H1 (cell line): ENCODE measurements around the gene DDX5. TPM values are rescaled to one million over a fixed set of nuclear protein-coding genes. Genes with fewer than 3 reads are reported as not detected.

Experiments
- CTCF ChIA-PET: fragments of 300-600 bp; sonication (Branson Sonifier 250); formaldehyde crosslinking; loops from one replicate; lab custom pipeline; 2021; ENCODE audit not compliant: partially characterized antibody; lab: Charles Lee
- POLR2A ChIA-PET: fragments of 300-600 bp; sonication (Branson Sonifier 250); formaldehyde crosslinking; loops from one replicate; lab custom pipeline; 2021; ENCODE audit warnings: inconsistent platforms; ENCODE audit not compliant: partially characterized antibody; lab: Charles Lee
- DNase-seq, 2 experiments: peaks; one replicate each; pipeline versions ENCODE4 v3.0.0 to v3.0.0-alpha.2; 2010 to 2022; ENCODE audit warnings: low spot score in 2 of 2, low read depth in 1 of 2, mixed read lengths in 1 of 2
- FAIRE-seq: peaks from 2 replicates; lab custom pipeline; 2011; peaks lifted over from hg19 to GRCh38; lab: Jason Lieb, UNC
- H2AFZ ChIP-seq: 2 replicates; pipeline ENCODE4 v1.8.1; 2012; ENCODE audit warnings: low read length, inconsistent platforms
- H2AK5ac ChIP-seq: 2 replicates; pipeline ENCODE4 v1.6.1; 2013; ENCODE audit warnings: low read depth, low read length
- H2BK120ac ChIP-seq: replicated peaks from 2 replicates; pipeline ENCODE3; 2013; ENCODE audit warnings: low read depth, low read length, inconsistent platforms
- H2BK12ac ChIP-seq: 2 replicates; pipeline ENCODE4 v1.6.1; 2013; ENCODE audit warnings: low read depth, low read length
- H2BK15ac ChIP-seq: 2 replicates; pipeline ENCODE4 v1.6.1; 2013; ENCODE audit warnings: low read length
- H2BK20ac ChIP-seq: 2 replicates; pipeline ENCODE4 v1.6.1; 2013; ENCODE audit warnings: low read length
- H2BK5ac ChIP-seq: 2 replicates; pipeline ENCODE4 v1.6.1; 2013; ENCODE audit warnings: low read depth, low read length
- H3K14ac ChIP-seq: 2 replicates; pipeline ENCODE4 v1.6.1; 2013; ENCODE audit warnings: inconsistent platforms; ENCODE audit not compliant: insufficient read length
- H3K18ac ChIP-seq: 2 replicates; pipeline ENCODE4 v1.6.1; 2013; ENCODE audit warnings: low read length; ENCODE audit errors: extremely low read depth
- H3K23ac ChIP-seq: 2 replicates; pipeline ENCODE4 v1.6.1; 2013; ENCODE audit warnings: inconsistent platforms; ENCODE audit not compliant: insufficient read length
- H3K23me2 ChIP-seq: 2 replicates; pipeline ENCODE4 v1.6.1; 2013; ENCODE audit warnings: low read depth, low read length
- H3K27ac ChIP-seq: 2 replicates; pipeline ENCODE4 v1.6.1; 2011; ENCODE audit warnings: low read depth, low read length, inconsistent platforms
- H3K27me3 ChIP-seq, 4 experiments: replicated peaks in 1 of 4; 1 replicate in 1 of 4; 2 replicates in 3 of 4; pipeline versions ENCODE4 v1.6.1 to v1.8.1; 2011 to 2013; ENCODE audit warnings: low read length in 3 of 4, mild to moderate bottlenecking in 3 of 4, inconsistent platforms in 2 of 4, mixed read lengths in 2 of 4, moderate library complexity in 1 of 4; ENCODE audit not compliant: control insufficient read depth in 3 of 4, insufficient read depth in 3 of 4; ENCODE audit errors: extremely low read depth in 1 of 4
- H3K36me3 ChIP-seq, 4 experiments: 2 replicates each; pipeline versions ENCODE4 v1.6.1 to v1.8.1; 2011 to 2013; ENCODE audit warnings: mild to moderate bottlenecking in 4 of 4, low read length in 3 of 4, moderate library complexity in 2 of 4, control low read depth in 1 of 4, inconsistent platforms in 1 of 4; ENCODE audit not compliant: insufficient read depth in 4 of 4, control insufficient read depth in 2 of 4
- H3K4ac ChIP-seq: replicated peaks from 2 replicates; pipeline ENCODE3; 2013; ENCODE audit warnings: low read length, low read depth, mixed read lengths, inconsistent platforms; ENCODE audit not compliant: insufficient read length
- H3K4me1 ChIP-seq, 4 experiments: replicated peaks in 1 of 4; 1 replicate in 1 of 4; 2 replicates in 3 of 4; pipeline versions ENCODE4 v1.6.1 to v1.8.1; 2011 to 2013; ENCODE audit warnings: low read length in 3 of 4, inconsistent platforms in 2 of 4, mixed read lengths in 1 of 4; ENCODE audit not compliant: insufficient read depth in 4 of 4, control insufficient read depth in 3 of 4
- H3K4me2 ChIP-seq, 2 experiments: 2 replicates each; pipeline versions ENCODE4 v1.6.1 to v1.8.1; 2011 to 2013; ENCODE audit warnings: low read depth in 2 of 2, low read length in 2 of 2, control low read depth in 1 of 2, inconsistent platforms in 1 of 2, mild to moderate bottlenecking in 1 of 2; ENCODE audit not compliant: insufficient read depth in 1 of 2
- H3K4me3 ChIP-seq, 4 experiments: fragments of 200-600, 300-600 bp in 1 of 4; sonication (generic), shearing (Covaris generic), sonication (Bioruptor Twin) in 1 of 4; 2 replicates each; pipeline versions ENCODE4 v1.5.1 to v1.8.1; 2011 to 2016; ENCODE audit warnings: low read length in 4 of 4, low read depth in 3 of 4, control low read depth in 2 of 4, inconsistent platforms in 2 of 4, mild to moderate bottlenecking in 2 of 4, mixed read lengths in 1 of 4, moderate library complexity in 1 of 4; ENCODE audit not compliant: insufficient read depth in 2 of 4; ENCODE audit errors: extremely low read depth in 1 of 4
- H3K56ac ChIP-seq: replicated peaks from 2 replicates; pipeline ENCODE3; 2013; ENCODE audit warnings: low read depth, mild to moderate bottlenecking, mixed read lengths, low read length, inconsistent platforms; ENCODE audit not compliant: insufficient read length
- H3K79me1 ChIP-seq: 2 replicates; pipeline ENCODE4 v1.6.1; 2013; ENCODE audit warnings: low read depth, low read length, control low read depth
- H3K79me2 ChIP-seq, 2 experiments: 2 replicates each; pipeline versions ENCODE4 v1.6.1 to v1.8.1; 2012 to 2013; ENCODE audit warnings: low read length in 2 of 2, mild to moderate bottlenecking in 2 of 2, inconsistent platforms in 1 of 2; ENCODE audit not compliant: insufficient read depth in 2 of 2, control insufficient read depth in 1 of 2
- H3K9ac ChIP-seq, 4 experiments: replicated peaks in 1 of 4; 1 replicate in 1 of 4; 2 replicates in 3 of 4; pipeline versions ENCODE4 v1.6.1 to v1.8.1; 2011 to 2013; ENCODE audit warnings: low read depth in 3 of 4, low read length in 3 of 4, control low read depth in 2 of 4, mild to moderate bottlenecking in 2 of 4, moderate library complexity in 2 of 4, inconsistent platforms in 1 of 4; ENCODE audit errors: extremely low read depth in 1 of 4
- H3K9me3 ChIP-seq, 2 experiments: 2 replicates each; pipeline versions ENCODE4 v1.6.1 to v1.8.1; 2012 to 2013; ENCODE audit warnings: mild to moderate bottlenecking in 2 of 2, moderate library complexity in 2 of 2, control low read depth in 1 of 2, inconsistent platforms in 1 of 2, low read depth in 1 of 2, low read length in 1 of 2, mixed read lengths in 1 of 2; ENCODE audit not compliant: insufficient read depth in 2 of 2
- H4K20me1 ChIP-seq, 2 experiments: replicated peaks in 1 of 2; 2 replicates each; pipeline versions ENCODE3 to v1.8.1; 2011 to 2013; ENCODE audit warnings: inconsistent platforms in 2 of 2, low read length in 2 of 2, mild to moderate bottlenecking in 1 of 2; ENCODE audit not compliant: insufficient read depth in 2 of 2, control insufficient read depth in 1 of 2
- H4K5ac ChIP-seq: 2 replicates; pipeline ENCODE4 v1.6.1; 2013; ENCODE audit warnings: low read length, low read depth, mixed read lengths, inconsistent platforms; ENCODE audit not compliant: insufficient read length
- H4K8ac ChIP-seq: 2 replicates; pipeline ENCODE4 v1.8.0; 2013; ENCODE audit warnings: mild to moderate bottlenecking, moderate library complexity, low read length, inconsistent platforms; ENCODE audit not compliant: insufficient read depth; ENCODE audit errors: extremely low read depth
- H4K91ac ChIP-seq: replicated peaks from 2 replicates; pipeline ENCODE3; 2013; ENCODE audit warnings: low read length, mixed read lengths, inconsistent platforms; ENCODE audit not compliant: insufficient read length
- CHD1 ChIP-seq: IDR thresholded peaks from 2 replicates; pipeline ENCODE4 v1.6.1; 2012; ENCODE audit warnings: low read depth, low read length, improper control_type of control experiment
- KDM4A ChIP-seq: IDR thresholded peaks from one replicate; pipeline ENCODE4 v1.7.1; 2012; ENCODE audit warnings: low read depth, mild to moderate bottlenecking, moderate library complexity, low read length, inconsistent platforms; ENCODE audit not compliant: severe bottlenecking
- KDM5A ChIP-seq: fragments of 200-600 bp; IDR thresholded peaks from 2 replicates; pipeline ENCODE4 v1.7.1; 2012; ENCODE audit warnings: mild to moderate bottlenecking, low read length, inconsistent platforms, mixed read lengths
- RBBP5 ChIP-seq: IDR thresholded peaks from 2 replicates; pipeline ENCODE4 v1.7.1; 2012; ENCODE audit warnings: low read depth, mild to moderate bottlenecking, inconsistent platforms, low read length, moderate library complexity, borderline replicate concordance
- TEAD4 ChIP-seq: IDR thresholded peaks from 2 replicates; pipeline ENCODE4 v1.6.1; 2012; ENCODE audit warnings: low read depth, low read length, inconsistent platforms, mixed read lengths
- WGBS, 2 experiments: shearing (Covaris generic) in 1 of 2; methylation state at CpG; one replicate each; pipeline versions ENCODE4 v1.1.6 to v1.1.7; 2013 to 2015; ENCODE audit warnings: low lambda C conversion rate in 2 of 2, mixed read lengths in 2 of 2, inconsistent platforms in 1 of 2, low coverage in 1 of 2, missing lambda C conversion rate in 1 of 2; ENCODE audit not compliant: insufficient replicate concordance in 2 of 2, insufficient coverage in 1 of 2, insufficient read length in 1 of 2; ENCODE audit errors: extremely low coverage in 1 of 2, missing lambda C conversion rate in 1 of 2; 5-methylcytosine and 5-hydroxymethylcytosine counted together
- polyA plus RNA-seq, 7 experiments: library from polyadenylated mRNA; depleted of rRNA in 3 of 7; stranded (reverse) in 5 of 7; unstranded in 2 of 7; fragments of >200 nt in 5 of 7; fragments of 200-250 nt in 2 of 7; gene quantifications; 1 replicate in 5 of 7; 2 replicates in 1 of 7; 4 replicates in 1 of 7; pipeline versions ENCODE4 v1.2.1 to v1.2.3, GENCODE V29; 2011 to 2013; ENCODE audit warnings: missing spikeins in 2 of 7, mixed read lengths in 2 of 7
- total RNA-seq: library from RNA; stranded (reverse); fragmentation: NEBNext Ultra II Directional; extraction: Animal tissue kit (Norgen Biotek cat#: 25700); gene quantifications from 2 replicates; pipeline ENCODE4 v1.2.1, GENCODE V29; 2021

Gene DDX5
- total and polyA plus RNA-seq, 2 of the 8 experiments (the other 6 are each of a cell fraction or from before 2014, with no cell fraction given): 572 to 591 TPM

DNA sequence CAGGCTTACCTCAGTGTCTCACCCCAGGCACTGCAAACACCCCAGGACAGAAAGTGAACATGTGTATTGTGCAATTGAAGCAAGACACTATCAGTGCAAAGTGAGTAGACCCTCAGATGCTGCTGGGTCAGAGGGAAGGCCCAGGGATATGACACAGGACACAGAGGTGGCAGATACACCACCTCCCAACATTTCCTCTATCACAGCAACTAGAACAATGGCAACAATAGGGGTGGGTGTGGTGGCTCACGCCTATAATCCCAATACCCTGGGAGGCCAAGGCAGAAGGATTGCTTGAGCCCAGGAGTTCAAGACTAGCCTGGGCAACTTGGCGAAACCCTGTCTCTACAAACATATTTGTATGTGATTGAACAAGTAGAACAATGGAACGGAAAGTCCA, 34.6 kb downstream of the DDX5 start:
- Histone ChIP-seq H3K4me1 (peaks cover 0 to 5% (median 0%) of the 10 kb centered on the region in 4 experiments; a peak in 3 of 7 replicates), H3K79me1 (no peaks in the 10 kb centered on the region), H4K20me1 (no peaks in the 10 kb centered on the region), H2AFZ (no peak overlapping the region), H3K14ac (no peak overlapping the region), H3K4ac (no peak overlapping the region), H2BK15ac (no peak overlapping the region), H3K36me3 (no peaks in the 10 kb centered on the region), H3K79me2 (no peaks in the 10 kb centered on the region), H3K27ac (no peak overlapping the region), H4K5ac (no peak overlapping the region), H2BK20ac (0 out of 2 replicates have a peak overlapping the region, but pooled peaks have one; percentile 43), H3K4me2 (no peak overlapping the region), H2AK5ac (no peak overlapping the region), H3K18ac (no peak overlapping the region), H3K23me2 (no peaks in the 10 kb centered on the region), H3K9ac (no peak overlapping the region), H4K8ac (no peak overlapping the region; the same call in 1 of the 2 replicates), H3K4me3 (no peak overlapping the region), H3K23ac (no peak overlapping the region), H3K9me3 (no peaks in the 10 kb centered on the region), H3K27me3 (no peaks in the 10 kb centered on the region), H2BK12ac (no peak overlapping the region), H4K91ac (no peak overlapping the region), H2BK5ac (no peak overlapping the region), H3K56ac (no peak overlapping the region), H2BK120ac (no peak overlapping the region)
- DNase-seq (no peak), FAIRE-seq (no peak)
- WGBS, 2 experiments: 79% methylated on average over 3 of the region's 3 CpGs; no CpG with 5 or more reads in 1 of the 2 experiments
- POLR2A ChIA-PET: interaction anchor here (0.7 kb wide), 1 partner anchor 190 kb away, joined by 3 read pairs; no protein-coding TSS in a partner anchor
- CTCF ChIA-PET: interaction anchor here (1.9 kb wide), 1 partner anchor 20 kb away, joined by 12 read pairs; no protein-coding TSS in a partner anchor
- TF ChIP-seq KDM4A (no peak), TEAD4 (no peak), RBBP5 (no peak), CHD1 (no peak), KDM5A (no peak)
